ENCODE data around the gene NTSR2. TPM values are rescaled to one million over a fixed set of nuclear protein-coding genes. Genes with fewer than 3 reads are reported as not detected.
"Not testable (repeated sequence)": the region's sequence is repeated elsewhere in the genome, so short reads cannot be mapped to it uniquely, and the experiment has no call there.

The NTSR2 gene
- polyA plus RNA-seq, 1 experiment: not detected

GRCh38 chr2:11662882-11663281 is 7.1 kb downstream of the NTSR2 start:
- Histone ChIP-seq H3K36me3 (ENCODE audit: control insufficient read depth, insufficient read depth, low read length) (no peaks in the 10 kb centered on the region), H3K27me3 (ENCODE audit: control insufficient read depth, insufficient read depth, low read length) (peaks cover 7% of the 10 kb centered on the region), H3K4me3 (ENCODE audit: low read depth, low read length) (no peak overlapping the region)
- no peak for DNase-seq (ENCODE audit: low read depth)
- TF ChIP-seq CTCF (IDR thresholded peaks at IDR 0.05; ENCODE audit: insufficient read depth, low read depth, low read length): no peak
- ChIA-PET CTCF (interaction anchor here (0.6 to 1.2 kb wide), 5 partner anchors 10 to 530 kb away, joined by 3 to 7 read pairs (median 3); a partner anchor contains a TSS), POLR2A (interaction anchor here (0.7 kb wide), 1 partner anchor 20 kb away, joined by 3 read pairs; no protein-coding TSS in a partner anchor)

DNA sequence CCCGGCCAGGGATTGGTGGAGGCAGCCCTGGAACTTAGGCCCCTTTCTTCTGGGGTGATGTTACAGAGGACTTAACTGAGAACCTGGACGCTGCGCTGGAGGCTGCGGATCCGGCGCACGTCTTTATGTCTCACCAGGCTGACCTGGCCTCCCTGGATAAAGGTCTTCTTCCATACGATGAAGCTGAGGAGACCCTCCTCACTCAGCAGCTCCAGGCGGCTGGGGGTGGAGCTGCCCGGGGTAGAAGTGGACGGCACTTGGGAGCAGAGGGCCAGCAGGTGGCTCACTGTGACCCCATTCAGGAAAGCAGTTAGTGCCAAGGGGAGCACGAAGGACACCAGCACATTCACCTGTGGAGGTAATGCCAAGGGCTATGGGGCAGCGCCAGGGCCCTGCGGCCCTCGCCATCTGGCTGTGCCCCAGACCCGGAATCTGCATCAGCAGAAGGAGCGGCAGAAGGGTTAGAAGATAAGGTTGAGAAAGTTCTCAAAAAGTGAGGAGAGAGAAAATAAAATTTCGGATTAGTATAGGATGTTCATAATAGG is 8.0 kb downstream of the NTSR2 start:
- CTCF ChIA-PET: interaction anchor here (1.2 kb wide), 1 partner anchor 31 kb away, joined by 3 read pairs; no protein-coding TSS in a partner anchor
- Histone ChIP-seq H3K36me3 (ENCODE audit: control insufficient read depth, insufficient read depth, low read length) (no peaks in the 10 kb centered on the region), H3K4me3 (ENCODE audit: low read depth, low read length) (no peak overlapping the region), H3K27me3 (ENCODE audit: control insufficient read depth, insufficient read depth, low read length) (peaks cover 8% of the 10 kb centered on the region)
- DNase-seq (ENCODE audit: low read depth): no peak
- POLR2A ChIA-PET: no interaction called here
- TF ChIP-seq CTCF (IDR thresholded peaks at IDR 0.05; ENCODE audit: insufficient read depth, low read depth, low read length): no peak

GRCh38 chr2:11660396-11660795 is 9.6 kb downstream of the NTSR2 start:
- POLR2A ChIA-PET; CTCF ChIA-PET; DNase-seq (ENCODE audit: low read depth); H3K4me3 ChIP-seq (ENCODE audit: low read depth, low read length); H3K27me3 ChIP-seq (ENCODE audit: control insufficient read depth, insufficient read depth, low read length); H3K36me3 ChIP-seq (ENCODE audit: control insufficient read depth, insufficient read depth, low read length): not testable (repeated sequence)

DNA sequence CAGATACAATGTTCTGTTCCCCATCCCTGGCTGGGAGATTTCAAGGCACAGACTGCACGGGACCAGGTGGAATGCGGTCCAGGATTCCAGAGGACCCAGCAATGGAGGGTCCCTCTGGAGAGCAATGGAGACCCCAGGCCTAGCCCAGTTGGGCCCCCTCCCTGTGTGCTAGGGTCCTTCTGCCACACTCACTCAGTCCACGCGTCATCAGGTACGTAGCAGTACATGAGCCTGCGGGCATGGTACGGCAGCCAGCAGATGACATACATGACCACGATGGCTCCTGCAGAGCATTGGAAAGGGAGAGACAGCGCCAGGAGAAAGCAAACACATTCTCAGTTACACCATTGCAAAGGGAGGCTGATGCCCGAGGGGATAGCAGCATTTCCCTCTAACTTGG is 10.1 kb downstream of the NTSR2 start:
- Histone ChIP-seq H3K36me3 (ENCODE audit: control insufficient read depth, insufficient read depth, low read length) (no peaks in the 10 kb centered on the region), H3K27me3 (ENCODE audit: control insufficient read depth, insufficient read depth, low read length) (peaks cover 6% of the 10 kb centered on the region), H3K4me3 (ENCODE audit: low read depth, low read length) (no peak overlapping the region)
- no peak for DNase-seq (ENCODE audit: low read depth)
- no peak for TF ChIP-seq CTCF (IDR thresholded peaks at IDR 0.05; ENCODE audit: insufficient read depth, low read depth, low read length)
- POLR2A ChIA-PET: no interaction called here
- CTCF ChIA-PET: no interaction called here

- ChIA-PET POLR2A (no interaction called here), CTCF (no interaction called here)
- no peaks in the 10 kb centered on the region for H3K36me3 ChIP-seq (ENCODE audit: control insufficient read depth, insufficient read depth, low read length)
- no peak for DNase-seq (ENCODE audit: low read depth)
- no peak overlapping the region for H3K4me3 ChIP-seq (ENCODE audit: low read depth, low read length)
- peaks cover 6% of the 10 kb centered on the region for H3K27me3 ChIP-seq (ENCODE audit: control insufficient read depth, insufficient read depth, low read length)
- TF ChIP-seq CTCF (IDR thresholded peaks at IDR 0.05; ENCODE audit: insufficient read depth, low read depth, low read length): no peak
Measured at GRCh38 chr2:11659115-11659475, 10.9 kb downstream of the NTSR2 start.

Measured in BJ (cell line).